VCaP (cell line): Measurements from ENCODE around the gene SAFB.

Source experiments
- H3K27ac ChIP-seq: fragments of 450-650 bp; 2 replicates; pipeline ENCODE4 v1.5.1; 2017
- CTCF ChIP-seq: fragments of 450-650 bp; conservative IDR thresholded peaks from 2 replicates; pipeline ENCODE4 v1.5.1; 2017; ENCODE audit warnings: mild to moderate bottlenecking, moderate library complexity

Gene SAFB

GRCh38 chr19:5623397-5624017, 624 bp downstream of the SAFB start:
- H3K27ac ChIP-seq, result peak overlapping the region; percentile 93
- no peak for TF ChIP-seq CTCF

- peak overlapping the region; percentile 93 for H3K27ac ChIP-seq
- TF ChIP-seq CTCF, result no peak
Observed at GRCh38 chr19:5624018-5624663, 1.3 kb downstream of the SAFB start.

GRCh38 chr19:5624741-5625278, 1.9 kb downstream of the SAFB start:
- no peak for TF ChIP-seq CTCF
- peak overlapping the region; percentile 93 for H3K27ac ChIP-seq

- no peak for TF ChIP-seq CTCF
- peak overlapping the region; percentile 93; the same call in 1 of the 2 replicates for H3K27ac ChIP-seq
Observed at GRCh38 chr19:5625641-5626040, 2.8 kb downstream of the SAFB start.

GRCh38 chr19:5627395-5627904, 4.6 kb downstream of the SAFB start:
- no peak for TF ChIP-seq CTCF
- H3K27ac ChIP-seq, result no peak overlapping the region

- H3K27ac ChIP-seq, result no peak overlapping the region; the same call in 1 of the 2 replicates
- TF ChIP-seq CTCF, result no peak
Observed at GRCh38 chr19:5628461-5628860, 5.6 kb downstream of the SAFB start.

GRCh38 chr19:5628919-5629481, 6.1 kb downstream of the SAFB start:
- no peak for TF ChIP-seq CTCF
- peak overlapping the region; percentile 54; the same call in 1 of the 2 replicates for H3K27ac ChIP-seq
